Adrenal gland (tissue), 19 donors: ENCODE results near the gene RNH1. TPM values are rescaled to one million over a fixed set of nuclear protein-coding genes. Genes with fewer than 3 reads are reported as not detected.

Experiments used
- DNase-seq, 7 donors: peaks; one replicate each; pipeline ENCODE4 v3.0.0-alpha.2; 2019 to 2020
- H3K27ac ChIP-seq, 5 donors: fragments of 200-600 bp; sonication (generic) in 4 of 5; 1 replicate in 3 of 5; 2 replicates in 2 of 5; pipeline versions ENCODE4 v1.5.1 to v1.8.0; 2016 to 2020; ENCODE audit warnings: mild to moderate bottlenecking in 1 of 5
- H3K27me3 ChIP-seq: fragments of 200-600 bp; 2 replicates; pipeline ENCODE4 v1.8.0; 2021
- H3K36me3 ChIP-seq, 2 donors: fragments of 200-600 bp; replicated peaks in 1 of 2; 1 replicate in 1 of 2; 2 replicates in 1 of 2; pipeline versions ENCODE4 v1.5.1 to v1.8.0; 2018 to 2022
- H3K4me1 ChIP-seq, 2 donors: fragments of 200-600 bp; replicated peaks in 1 of 2; 1 replicate in 1 of 2; 2 replicates in 1 of 2; pipeline versions ENCODE4 v1.5.1 to v1.8.0; 2018 to 2021
- H3K4me3 ChIP-seq, 4 donors: fragments of 200-600 bp; sonication (generic) in 3 of 4; one replicate each; pipeline ENCODE4 v1.5.1; 2016 to 2018
- H3K9me3 ChIP-seq, 3 donors: fragments of 200-600 bp; sonication (generic) in 1 of 3; replicated peaks in 1 of 3; 1 replicate in 2 of 3; 2 replicates in 1 of 3; pipeline versions ENCODE4 v1.5.1 to v1.8.0; 2016 to 2021
- POLR2A ChIP-seq, 2 donors: fragments of 450-650 bp; IDR thresholded peaks; one replicate each; pipeline ENCODE4 v1.6.1; 2017; ENCODE audit warnings: antibody characterized with exemption in 2 of 2, mild to moderate bottlenecking in 2 of 2, moderate library complexity in 1 of 2
- WGBS, 4 donors: extraction: QIAGEN DNeasy Blood & Tissue Kit in 2 of 4; methylation state at CpG; one replicate each; pipeline versions ENCODE4 v1.1.5 to v1.1.7; 2013 to 2017; 5-methylcytosine and 5-hydroxymethylcytosine counted together
- intact Hi-C, 2 donors: fragments of 100-400 bp; cut with DNase I; formaldehyde crosslinking; loops; one replicate each; pipeline versions ENCODE4 v1.14.1 to v1.15.0; 2022 to 2023
- long read RNA-seq, 10 donors: library from polyadenylated mRNA in 3 of 10; unstranded in 2 of 10; stranded (forward) in 1 of 10; transcript quantifications; one replicate each; pipeline ENCODE4 v2.0.0 and lab custom pipeline, GENCODE V29; 2021 to 2026
- polyA plus RNA-seq, 3 donors: library from polyadenylated mRNA; stranded (reverse); fragments of 200-250 nt in 2 of 3; fragments of 350-450 nt in 1 of 3; fragmentation: Illumina TruSeq in 1 of 3; extraction: RNeasy Lipid Tissue Mini Kit (QIAGEN cat#74804) in 1 of 3; gene quantifications; one replicate each; pipeline ENCODE4 v1.2.3, GENCODE V29; 2013 to 2014
- total RNA-seq, 9 donors: library from RNA; depleted of rRNA in 4 of 9; stranded (reverse); fragments of >200 nt in 4 of 9; fragments of 120-200 nt in 1 of 9; fragmentation: NEBNext Ultra II Directional in 1 of 9; extraction: Animal tissue kit (Norgen Biotek cat#: 25700) in 1 of 9; gene quantifications; one replicate each; pipeline versions ENCODE4 v1.1.0 to v1.2.4, GENCODE V29; 2013 to 2023
- TF ChIP-seq, protein P1 (sequence below), 6 experiments: fragments of 450-650 bp in 4 of 6; fragments of 200-600 bp in 2 of 6; sonication (generic) in 1 of 6; IDR thresholded peaks; 1 replicate in 5 of 6; 2 replicates in 1 of 6; pipeline versions ENCODE4 v1.5.1 to v1.8.0; 2016 to 2021; ENCODE audit warnings: antibody characterized with exemption in 6 of 6, mild to moderate bottlenecking in 2 of 6, moderate library complexity in 1 of 6
- donor health status: healthy with polysubstance abuse.
- donor health status: Bipolar disorder and iron deficiency.
- donor health status: DM: yes; HTN: yes; CAD: no.
- donor health status: DM: no; HTN: no; CAD: no.
- donor health status: DM: no; HTN: no; CAD: no.
- donor health status: DM: yes; HTN: yes; CAD: no.

Gene RNH1
- total RNA-seq (100 to 1,000 TPM; 103 to 342 (median 252) TPM), polyA plus RNA-seq (100 to 1,000 TPM in 2 of 3 donors, 10 to 100 TPM in 1; 36.3 to 125 (median 110) TPM)
- long read RNA-seq, donor 1, transcript RNH1-202 (10 exons, 1,791 nt) = major isoform, 8 of 85 reads
- long read RNA-seq, donor 1, transcript RNH1-206 (10 exons, 1,725 nt) = major isoform, 8 of 85 reads
- long read RNA-seq, donor 1, transcript RNH1-203 (10 exons, 1,722 nt) = minor isoform, 6 of 85 reads
- long read RNA-seq, donor 1, partial matches to known transcripts = 42 of 85 reads
- long read RNA-seq, donor 1, other reads (novel, unspliced or antisense) = 12 of 85 reads
- long read RNA-seq, donor 2, transcript RNH1-203 (10 exons, 1,722 nt) = major isoform, 7 of 24 reads
- long read RNA-seq, donor 2, partial matches to known transcripts = 5 of 24 reads
- long read RNA-seq, donor 2, other reads (novel, unspliced or antisense) = 0 of 24 reads
- long read RNA-seq, donor 3, transcript RNH1-203 (10 exons, 1,722 nt) = minor isoform, 5 of 23 reads
- long read RNA-seq, donor 3, transcript RNH1-206 (10 exons, 1,725 nt) = major isoform, 7 of 23 reads
- long read RNA-seq, donor 3, partial matches to known transcripts = 5 of 23 reads
- long read RNA-seq, donor 3, other reads (novel, unspliced or antisense) = 0 of 23 reads
- long read RNA-seq, donor 4, transcript RNH1-203 (10 exons, 1,722 nt) = major isoform, 71 of 301 reads
- long read RNA-seq, donor 4, transcript RNH1-205 (11 exons, 2,014 nt) = minor isoform, 12 of 301 reads
- long read RNA-seq, donor 4, transcript RNH1-202 (10 exons, 1,791 nt) = minor isoform, 36 of 301 reads
- long read RNA-seq, donor 4, transcript RNH1-224 (9 exons, 2,973 nt) = minor isoform, 17 of 301 reads
- long read RNA-seq, donor 4, partial matches to known transcripts = 59 of 301 reads
- long read RNA-seq, donor 4, other reads (novel, unspliced or antisense) = 85 of 301 reads
- long read RNA-seq, donor 5, transcript RNH1-203 (10 exons, 1,722 nt) = minor isoform, 133 of 810 reads
- long read RNA-seq, donor 5, transcript RNH1-202 (10 exons, 1,791 nt) = major isoform, 170 of 810 reads
- long read RNA-seq, donor 5, transcript RNH1-201 (11 exons, 1,894 nt) = minor isoform, 42 of 810 reads
- long read RNA-seq, donor 5, transcript RNH1-205 (11 exons, 2,014 nt) = minor isoform, 67 of 810 reads
- long read RNA-seq, donor 5, partial matches to known transcripts = 147 of 810 reads
- long read RNA-seq, donor 5, other reads (novel, unspliced or antisense) = 211 of 810 reads
- long read RNA-seq, donor 6, transcript RNH1-203 (10 exons, 1,722 nt) = major isoform, 74 of 206 reads
- long read RNA-seq, donor 6, transcript RNH1-202 (10 exons, 1,791 nt) = minor isoform, 38 of 206 reads
- long read RNA-seq, donor 6, transcript RNH1-206 (10 exons, 1,725 nt) = minor isoform, 17 of 206 reads
- long read RNA-seq, donor 6, partial matches to known transcripts = 32 of 206 reads
- long read RNA-seq, donor 6, other reads (novel, unspliced or antisense) = 34 of 206 reads
- long read RNA-seq, donor 7, partial matches to known transcripts = 10 of 28 reads
- long read RNA-seq, donor 7, other reads (novel, unspliced or antisense) = 0 of 28 reads
- long read RNA-seq, donor 8, transcript RNH1-202 (10 exons, 1,791 nt) = major isoform, 25 of 79 reads
- long read RNA-seq, donor 8, transcript RNH1-203 (10 exons, 1,722 nt) = minor isoform, 18 of 79 reads
- long read RNA-seq, donor 8, partial matches to known transcripts = 23 of 79 reads
- long read RNA-seq, donor 8, other reads (novel, unspliced or antisense) = 0 of 79 reads
- long read RNA-seq, donor 9, transcript RNH1-202 (10 exons, 1,791 nt) = major isoform, 10 of 22 reads
- long read RNA-seq, donor 9, transcript RNH1-203 (10 exons, 1,722 nt) = minor isoform, 7 of 22 reads
- long read RNA-seq, donor 9, partial matches to known transcripts = 0 of 22 reads
- long read RNA-seq, donor 9, other reads (novel, unspliced or antisense) = 0 of 22 reads
- long read RNA-seq, donor 10, transcript RNH1-203 (10 exons, 1,722 nt) = major isoform, 6 of 32 reads
- long read RNA-seq, donor 10, transcript RNH1-202 (10 exons, 1,791 nt) = minor isoform, 5 of 32 reads
- long read RNA-seq, donor 10, partial matches to known transcripts = 12 of 32 reads
- long read RNA-seq, donor 10, other reads (novel, unspliced or antisense) = 0 of 32 reads

DNA sequence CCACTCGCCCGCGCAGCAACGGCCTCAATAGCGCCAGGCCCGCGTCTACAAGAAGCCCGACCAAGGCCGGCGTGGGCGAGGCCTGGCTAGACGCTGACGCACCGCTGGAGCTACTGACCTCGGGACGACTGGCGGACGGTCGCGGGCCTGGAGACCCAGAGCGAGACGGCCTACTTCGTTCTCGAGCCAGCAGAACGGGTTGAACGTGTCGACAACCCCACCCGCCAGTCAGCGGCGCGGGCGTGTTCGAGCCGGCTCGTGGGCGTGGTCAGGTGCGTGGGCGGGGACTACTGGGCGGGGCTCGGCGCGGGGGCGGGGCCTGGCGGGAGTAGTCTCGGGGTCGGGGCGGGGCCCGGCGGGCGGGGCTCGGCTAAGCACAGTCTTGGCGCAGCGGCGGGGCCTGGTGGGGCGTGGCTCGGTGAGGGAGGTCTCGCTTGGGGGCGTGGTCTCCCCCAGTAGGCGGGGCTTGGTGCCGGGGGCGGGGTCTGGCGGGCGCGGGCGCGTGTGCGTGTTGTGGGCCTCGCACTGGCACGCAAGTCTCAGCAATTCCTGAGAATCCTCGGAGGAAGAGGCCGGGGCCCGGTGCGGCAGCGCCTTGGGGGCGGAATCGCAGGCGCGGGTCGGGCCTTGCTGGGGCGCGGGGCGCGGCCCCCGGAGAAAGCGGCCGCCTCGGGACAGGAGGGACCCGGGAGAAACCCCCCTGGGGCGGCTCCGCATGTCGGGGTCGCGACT lies at the start of gene RNH1:
RNH1 (minus strand) TSS at position 248 of the 732 bp plus-strand sequence. CDS start 5,080 bp downstream, outside the sequence.
- WGBS, 4 donors = 0 to 1% methylated on average over 92 of the region's 93 CpGs; no CpG with 5 or more reads in 2 of the 4 donors
- TF ChIP-seq POLR2A (IDR thresholded peaks at IDR 0.05) = peak in 1 of 2 donors; percentile 56
- TF ChIP-seq, protein P1, sequence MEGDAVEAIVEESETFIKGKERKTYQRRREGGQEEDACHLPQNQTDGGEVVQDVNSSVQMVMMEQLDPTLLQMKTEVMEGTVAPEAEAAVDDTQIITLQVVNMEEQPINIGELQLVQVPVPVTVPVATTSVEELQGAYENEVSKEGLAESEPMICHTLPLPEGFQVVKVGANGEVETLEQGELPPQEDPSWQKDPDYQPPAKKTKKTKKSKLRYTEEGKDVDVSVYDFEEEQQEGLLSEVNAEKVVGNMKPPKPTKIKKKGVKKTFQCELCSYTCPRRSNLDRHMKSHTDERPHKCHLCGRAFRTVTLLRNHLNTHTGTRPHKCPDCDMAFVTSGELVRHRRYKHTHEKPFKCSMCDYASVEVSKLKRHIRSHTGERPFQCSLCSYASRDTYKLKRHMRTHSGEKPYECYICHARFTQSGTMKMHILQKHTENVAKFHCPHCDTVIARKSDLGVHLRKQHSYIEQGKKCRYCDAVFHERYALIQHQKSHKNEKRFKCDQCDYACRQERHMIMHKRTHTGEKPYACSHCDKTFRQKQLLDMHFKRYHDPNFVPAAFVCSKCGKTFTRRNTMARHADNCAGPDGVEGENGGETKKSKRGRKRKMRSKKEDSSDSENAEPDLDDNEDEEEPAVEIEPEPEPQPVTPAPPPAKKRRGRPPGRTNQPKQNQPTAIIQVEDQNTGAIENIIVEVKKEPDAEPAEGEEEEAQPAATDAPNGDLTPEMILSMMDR (IDR thresholded peaks at IDR 0.05) = peak in 1 of 6 experiments; percentile 12
- H3K27ac ChIP-seq = peak within 1 kb of the TSS; percentile 98 to 100 (median 100)
- H3K9me3 ChIP-seq = no peaks in the 10 kb centered on the region
- no peaks in the 10 kb centered on the region for H3K36me3 ChIP-seq
- intact Hi-C loops = loop anchor here in 1 of 2 donors (10.0 kb wide), 1 partner anchor 52 kb away; the partner anchor contains the start of gene PTDSS2
- peak within 1 kb of the TSS; percentile 52 to 92 (median 80) for H3K4me3 ChIP-seq
- DNase-seq = peak; percentile 98 to 99 (median 99)
- H3K4me1 ChIP-seq = peaks cover 27 to 43% of the 10 kb centered on the region in 2 donors
- no peaks in the 10 kb centered on the region for H3K27me3 ChIP-seq

DNA sequence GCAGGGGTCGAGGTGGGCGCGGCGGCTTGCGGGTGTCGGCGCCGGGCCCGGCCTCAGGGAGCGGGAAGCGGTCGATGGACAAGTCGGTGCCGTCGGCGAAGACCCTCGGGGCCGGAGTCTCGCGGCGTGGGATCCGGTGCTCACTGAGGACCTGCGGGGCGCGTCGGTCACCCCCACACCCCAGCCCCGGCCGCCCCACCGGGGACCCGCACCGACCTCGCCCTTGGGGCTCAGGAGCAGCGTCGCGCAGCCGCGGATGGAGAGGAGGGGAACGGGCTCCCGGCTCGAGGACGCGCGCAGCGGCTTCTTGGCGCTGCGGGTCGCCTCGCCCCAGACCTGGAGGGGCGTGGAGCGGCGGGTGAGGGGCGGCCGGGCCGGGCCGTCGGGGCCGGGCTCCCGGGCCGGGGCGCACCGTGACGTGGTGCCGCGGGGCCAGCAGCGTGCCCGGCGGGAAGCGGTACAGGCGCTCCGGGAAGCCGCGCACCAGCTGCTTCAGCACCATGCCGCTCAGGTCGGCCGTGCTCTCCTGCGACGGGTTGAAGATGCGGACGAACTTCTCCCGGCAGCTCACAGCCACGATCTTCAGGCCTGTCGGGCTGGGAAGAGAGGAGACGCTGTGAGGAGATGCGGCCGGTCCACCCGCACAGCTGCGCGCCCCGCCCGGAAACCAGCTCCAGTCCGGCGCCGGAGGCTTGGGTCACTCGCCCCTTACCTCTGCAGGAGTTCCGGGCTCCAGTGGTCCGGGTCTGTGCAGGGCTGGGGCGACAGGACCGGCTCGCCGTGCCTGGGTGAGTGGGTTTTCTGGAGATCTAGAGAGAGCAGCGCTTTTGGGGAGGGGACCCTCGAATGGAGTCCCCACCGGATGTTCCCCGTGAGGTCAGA lies 49.0 kb upstream of the RNH1 start:
- Histone ChIP-seq H3K9me3 (no peaks in the 10 kb centered on the region), H3K4me1 (peaks cover 5 to 21% of the 10 kb centered on the region in 2 donors), H3K27ac (no peak overlapping the region), H3K4me3 (peak overlapping the region in 1 of 4 donors; percentile 41), H3K36me3 (no peaks in the 10 kb centered on the region), H3K27me3 (peaks cover 24% of the 10 kb centered on the region)
- intact Hi-C loops = loop anchor here (5.0 to 10.0 kb wide), 2 partner anchors 56 to 169 kb away; no protein-coding TSS in a partner anchor
- no peak for DNase-seq
- TF ChIP-seq POLR2A (IDR thresholded peaks at IDR 0.05) = no peak
- TF ChIP-seq, protein P1 (IDR thresholded peaks at IDR 0.05) = no peak
- 9 to 80% (median 29%) methylated on average over 1 to 104 of the region's 104 CpGs for WGBS, 4 donors
